ENCODE measurements around the gene MAST4.

- TF ChIP-seq POLR2A (IDR thresholded peaks at IDR 0.05; ENCODE audit: low read depth, low read length) = no peak
- TF ChIP-seq POLR2AphosphoS5 (IDR thresholded peaks at IDR 0.05; ENCODE audit: low read depth, low read length) = no peak
- TF ChIP-seq TAF1 (IDR thresholded peaks at IDR 0.05; ENCODE audit: borderline replicate concordance, low read depth, low read length) = no peak
These were observed 268.2 kb downstream of the MAST4 start for GRCh38 chr5:66864240-66864884.

Measured in GM12892 (cell line).